Fibroblast of skin of scalp (primary cell): ENCODE data around the gene ADAM20. TPM values are rescaled to one million over a fixed set of nuclear protein-coding genes. Genes with fewer than 3 reads are reported as not detected.
A peak's percentile ranks its signal among the peaks of the same experiment; 100 is the strongest.
"Not testable (repeated sequence)": the region's sequence is repeated elsewhere in the genome, so short reads cannot be mapped to it uniquely, and the experiment has no call there.

ENCODE experiments used
- DNase-seq: peaks from one replicate; pipeline ENCODE4 v3.0.0-alpha.2; 2013
- polyA plus RNA-seq, 2 experiments: library from polyadenylated mRNA; unstranded; fragments of 120-200 nt; gene quantifications; one replicate each; pipeline ENCODE4 v1.2.1, GENCODE V29; 2013; ENCODE audit not compliant: insufficient read length in 2 of 2

The ADAM20 gene
- polyA plus RNA-seq (2013, experiment 1 of 2; ENCODE audit: insufficient read length), result 0.05 TPM
- polyA plus RNA-seq (2013, experiment 2 of 2; ENCODE audit: insufficient read length), result not detected

GRCh38 chr14:70534904-70535303 lies at the start of gene ADAM20:
Gene ADAM20 (minus strand): TSS chr14:70535004. CDS start chr14:70524757, 10,247 bp downstream.
- DNase-seq, result no peak

- no peak for DNase-seq
Observed at GRCh38 chr14:70576891-70577290, 42.1 kb upstream of the ADAM20 start.

- no peak for DNase-seq
Observed at GRCh38 chr14:70573050-70573449, 38.2 kb upstream of the ADAM20 start.

GRCh38 chr14:70571139-70571538 lies 36.3 kb upstream of the ADAM20 start:
- DNase-seq, result no peak

- DNase-seq, result no peak
Observed at GRCh38 chr14:70567791-70568190, 33.0 kb upstream of the ADAM20 start.

- no peak for DNase-seq
Observed at GRCh38 chr14:70563869-70564268, 29.1 kb upstream of the ADAM20 start.

GRCh38 chr14:70563417-70563816 lies 28.6 kb upstream of the ADAM20 start:
- no peak for DNase-seq

- DNase-seq, result no peak
Observed at GRCh38 chr14:70558356-70558755, 23.6 kb upstream of the ADAM20 start.

GRCh38 chr14:70555890-70556289 lies 21.1 kb upstream of the ADAM20 start:
- DNase-seq, result peak; percentile 3

- DNase-seq, result no peak
Observed at GRCh38 chr14:70538087-70538486, 3.3 kb upstream of the ADAM20 start.

GRCh38 chr14:70536830-70537229 lies 2.0 kb upstream of the ADAM20 start:
- no peak for DNase-seq

- DNase-seq, result no peak
Observed at GRCh38 chr14:70530417-70530816, 4.4 kb downstream of the ADAM20 start.

GRCh38 chr14:70527501-70528105 lies 7.2 kb downstream of the ADAM20 start:
- no peak for DNase-seq

- no peak for DNase-seq
Observed at GRCh38 chr14:70525691-70526090, 9.1 kb downstream of the ADAM20 start.

- no peak for DNase-seq
Observed at GRCh38 chr14:70515811-70516210, 19.0 kb downstream of the ADAM20 start.

- DNase-seq, result no peak
Observed at GRCh38 chr14:70514168-70515069, 20.4 kb downstream of the ADAM20 start.

- no peak for DNase-seq
Observed at GRCh38 chr14:70498191-70498590, 36.6 kb downstream of the ADAM20 start.

GRCh38 chr14:70489579-70490200 lies 45.1 kb downstream of the ADAM20 start:
- no peak for DNase-seq

GRCh38 chr14:70477356-70478105 lies 57.3 kb downstream of the ADAM20 start:
- DNase-seq, result not testable (repeated sequence)

- not testable (repeated sequence) for DNase-seq
Observed at GRCh38 chr14:70475459-70475858, 59.3 kb downstream of the ADAM20 start.

GRCh38 chr14:70473825-70474224 lies 61.0 kb downstream of the ADAM20 start:
- no peak for DNase-seq
